Trophoblast cell (in vitro differentiated cells and primary cell): Measurements from ENCODE around the gene ABCB6.

Source experiments
- DNase-seq, 2 donors: peaks; one replicate each; pipeline ENCODE4 v3.0.0-alpha.2; 2016
- H2AFZ ChIP-seq: 2 replicates; pipeline ENCODE4 v1.6.1; 2013; ENCODE audit warnings: low read length, moderate library complexity, mild to moderate bottlenecking; ENCODE audit not compliant: insufficient read depth, poor library complexity
- H2AK5ac ChIP-seq: 2 replicates; pipeline ENCODE4 v1.6.1; 2013; ENCODE audit warnings: mild to moderate bottlenecking, low read length
- H2BK120ac ChIP-seq: 2 replicates; pipeline ENCODE4 v1.6.1; 2013; ENCODE audit warnings: low read length, mild to moderate bottlenecking, moderate library complexity; ENCODE audit not compliant: insufficient read depth, poor library complexity
- H2BK12ac ChIP-seq: 2 replicates; pipeline ENCODE4 v1.6.1; 2013; ENCODE audit warnings: mild to moderate bottlenecking, low read length, moderate library complexity
- H2BK5ac ChIP-seq: 2 replicates; pipeline ENCODE4 v1.6.1; 2013; ENCODE audit warnings: low read length, low read depth, moderate library complexity, mild to moderate bottlenecking; ENCODE audit not compliant: poor library complexity
- H3K14ac ChIP-seq: 2 replicates; pipeline ENCODE4 v1.6.1; 2013; ENCODE audit warnings: mild to moderate bottlenecking, low read length
- H3K18ac ChIP-seq: 2 replicates; pipeline ENCODE4 v1.6.1; 2013; ENCODE audit warnings: mild to moderate bottlenecking, low read length
- H3K23ac ChIP-seq: 2 replicates; pipeline ENCODE4 v1.6.1; 2013; ENCODE audit warnings: low read length
- H3K27ac ChIP-seq: 2 replicates; pipeline ENCODE4 v1.5.1; 2013; ENCODE audit warnings: low read depth, mild to moderate bottlenecking, inconsistent platforms, low read length, moderate library complexity
- H3K27me3 ChIP-seq: 2 replicates; pipeline ENCODE4 v1.6.1; 2013; ENCODE audit warnings: inconsistent platforms, mild to moderate bottlenecking, low read length, moderate library complexity; ENCODE audit not compliant: insufficient read depth
- H3K36me3 ChIP-seq, 2 experiments: 1 replicate in 1 of 2; 2 replicates in 1 of 2; pipeline ENCODE4 v1.6.1; 2013; ENCODE audit warnings: low read length in 2 of 2, mild to moderate bottlenecking in 2 of 2, moderate library complexity in 1 of 2; ENCODE audit not compliant: insufficient read depth in 2 of 2, control insufficient read depth in 1 of 2
- H3K4ac ChIP-seq: 2 replicates; pipeline ENCODE4 v1.6.1; 2013; ENCODE audit warnings: low read depth, mild to moderate bottlenecking, low read length, moderate library complexity
- H3K4me1 ChIP-seq, 2 experiments: 1 replicate in 1 of 2; 2 replicates in 1 of 2; pipeline ENCODE4 v1.6.1; 2013; ENCODE audit warnings: low read length in 2 of 2, mild to moderate bottlenecking in 2 of 2, moderate library complexity in 1 of 2; ENCODE audit not compliant: insufficient read depth in 2 of 2, control insufficient read depth in 1 of 2
- H3K4me2 ChIP-seq: 2 replicates; pipeline ENCODE4 v1.6.1; 2013; ENCODE audit warnings: inconsistent platforms, mild to moderate bottlenecking, low read length, moderate library complexity
- H3K4me3 ChIP-seq: 2 replicates; pipeline ENCODE4 v1.5.1; 2013; ENCODE audit warnings: mild to moderate bottlenecking, low read depth, low read length, inconsistent platforms
- H3K79me1 ChIP-seq: one replicate; pipeline ENCODE4 v1.6.1; 2013; ENCODE audit warnings: low read length
- H3K79me2 ChIP-seq: 2 replicates; pipeline ENCODE4 v1.6.1; 2013; ENCODE audit warnings: low read length, mild to moderate bottlenecking; ENCODE audit not compliant: control insufficient read depth, insufficient read depth, poor library complexity
- H3K9ac ChIP-seq: 2 replicates; pipeline ENCODE4 v1.6.1; 2013; ENCODE audit warnings: mild to moderate bottlenecking, low read length
- H3K9me3 ChIP-seq: 2 replicates; pipeline ENCODE4 v1.6.1; 2013; ENCODE audit warnings: low read depth, mild to moderate bottlenecking, control low read depth, inconsistent platforms, low read length; ENCODE audit not compliant: insufficient read depth
- H4K12ac ChIP-seq: 2 replicates; pipeline ENCODE4 v1.6.1; 2013; ENCODE audit warnings: low read depth, mild to moderate bottlenecking, low read length, moderate library complexity
- H4K8ac ChIP-seq: 2 replicates; pipeline ENCODE4 v1.6.1; 2013; ENCODE audit warnings: low read depth, mild to moderate bottlenecking, low read length, moderate library complexity
- H4K91ac ChIP-seq: one replicate; pipeline ENCODE4 v1.6.1; 2013; ENCODE audit warnings: low read depth, mild to moderate bottlenecking, low read length, moderate library complexity
- WGBS: extraction: QIAGEN DNeasy Blood & Tissue Kit; methylation state at CpG from one replicate; pipeline ENCODE4 v1.1.7; 2013; ENCODE audit warnings: missing lambda C conversion rate; ENCODE audit not compliant: insufficient read length, insufficient coverage; ENCODE audit errors: extremely low coverage; 5-methylcytosine and 5-hydroxymethylcytosine counted together

Gene ABCB6

DNA sequence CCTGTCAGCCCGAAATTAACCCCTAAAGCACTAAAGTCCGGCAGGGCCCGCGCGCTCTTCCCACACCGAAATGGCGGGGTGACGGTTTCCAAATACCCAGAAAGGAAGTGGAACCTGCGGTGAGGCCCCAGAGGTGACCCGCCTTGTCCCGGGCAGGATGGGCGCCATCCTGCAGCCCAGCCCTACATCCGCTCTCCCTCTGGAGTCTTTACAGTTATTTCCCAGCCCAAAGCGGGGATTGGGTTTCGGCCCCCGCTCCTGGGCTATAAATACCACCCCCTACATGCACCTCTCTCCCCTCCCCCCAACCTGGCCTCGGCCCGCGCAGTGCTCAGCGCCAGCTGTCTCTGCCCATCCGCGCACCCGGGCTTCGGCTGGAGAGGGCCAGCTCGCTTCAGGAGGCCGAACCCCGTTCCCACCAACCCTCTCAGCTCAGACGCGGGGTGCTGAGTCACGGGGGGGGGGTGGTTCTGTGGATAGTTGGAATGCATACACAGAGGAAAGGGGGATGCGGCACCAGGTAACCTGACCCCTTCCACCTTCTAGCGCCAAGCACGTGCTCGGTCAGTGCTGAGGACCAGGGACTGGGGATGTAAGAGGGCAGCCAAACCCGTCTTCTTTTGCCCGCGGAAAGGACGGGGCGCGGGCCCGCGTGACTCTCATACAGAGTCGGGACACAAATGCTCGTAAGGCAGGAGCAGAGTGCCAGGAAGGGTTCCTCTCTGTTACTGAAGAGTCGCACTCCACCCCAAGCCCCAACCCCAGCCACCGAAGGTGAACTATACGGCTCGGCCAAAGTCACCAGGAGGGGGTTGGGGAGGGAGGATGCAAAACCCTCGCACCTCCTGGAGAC is 34.4 kb upstream of the ABCB6 start, which contains the start of gene TUBA4B:
TUBA4B (plus strand) TSS at position 344 of the 853 bp plus-strand sequence; CDS start at position 509, 165 bp downstream.
- H3K36me3 ChIP-seq = peaks cover under 1 to 4% of the 10 kb centered on the region in 2 experiments
- no peak within 1 kb of the TSS for H4K91ac ChIP-seq
- no peaks in the 10 kb centered on the region for H3K79me1 ChIP-seq
- H3K27me3 ChIP-seq = peaks cover 44% of the 10 kb centered on the region
- peak within 1 kb of the TSS; percentile 44 for H3K23ac ChIP-seq
- peak within 1 kb of the TSS; percentile 6 for H3K4me3 ChIP-seq
- no peak within 1 kb of the TSS for H3K9ac ChIP-seq
- no peak within 1 kb of the TSS for H3K14ac ChIP-seq
- H2BK12ac ChIP-seq = no peak within 1 kb of the TSS
- H3K79me2 ChIP-seq = no peaks in the 10 kb centered on the region
- H2BK5ac ChIP-seq = no peak within 1 kb of the TSS
- H2AFZ ChIP-seq = peak within 1 kb of the TSS; percentile 24
- peak within 1 kb of the TSS; percentile 53 for H3K4me2 ChIP-seq
- no peak within 1 kb of the TSS for H2AK5ac ChIP-seq
- no peak within 1 kb of the TSS for H3K27ac ChIP-seq
- no peak within 1 kb of the TSS for H3K4ac ChIP-seq
- H4K12ac ChIP-seq = no peak within 1 kb of the TSS
- H4K8ac ChIP-seq = no peak within 1 kb of the TSS
- H3K9me3 ChIP-seq = peaks cover 10% of the 10 kb centered on the region
- no peak for DNase-seq
- no CpG with 5 or more reads among the region's 49 CpGs for WGBS
- H3K4me1 ChIP-seq = peaks cover 18 to 26% of the 10 kb centered on the region in 2 experiments
- no peak within 1 kb of the TSS for H3K18ac ChIP-seq
- no peak within 1 kb of the TSS for H2BK120ac ChIP-seq

DNA sequence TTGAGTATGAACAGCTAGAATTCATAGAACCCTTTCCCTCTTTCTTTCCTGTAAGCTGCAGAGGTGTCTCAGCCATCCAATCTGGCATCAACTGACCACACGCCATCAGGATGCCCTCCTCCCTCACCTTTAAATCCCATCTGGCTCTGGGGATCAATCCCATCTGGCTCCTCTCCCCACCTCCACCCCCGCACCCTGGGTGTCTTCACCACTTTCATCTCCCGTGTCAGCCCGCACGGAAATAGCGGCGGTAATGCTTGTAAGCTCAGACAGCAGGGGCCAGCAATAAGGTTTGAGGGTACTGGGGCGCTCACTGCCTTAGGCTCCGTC is 33.8 kb upstream of the ABCB6 start:
- DNase-seq = no peak
- H3K36me3 ChIP-seq = peaks cover 6 to 10% of the 10 kb centered on the region in 2 experiments

GRCh38 chr2:219252084-219252483 is 33.3 kb upstream of the ABCB6 start:
- no peaks in the 10 kb centered on the region for H3K79me1 ChIP-seq
- no peak overlapping the region for H3K18ac ChIP-seq
- no peak overlapping the region for H4K8ac ChIP-seq
- H4K12ac ChIP-seq = no peak overlapping the region
- no peak overlapping the region for H3K4ac ChIP-seq
- no peaks in the 10 kb centered on the region for H3K79me2 ChIP-seq
- peaks cover 10% of the 10 kb centered on the region for H3K9me3 ChIP-seq
- H3K14ac ChIP-seq = no peak overlapping the region
- peaks cover 8 to 13% of the 10 kb centered on the region in 2 experiments for H3K36me3 ChIP-seq
- peaks cover 44% of the 10 kb centered on the region for H3K27me3 ChIP-seq
- WGBS = no CpG with 5 or more reads among the region's 5 CpGs
- no peak overlapping the region for H2BK5ac ChIP-seq
- H3K9ac ChIP-seq = no peak overlapping the region
- no peak overlapping the region for H2BK12ac ChIP-seq
- no peak overlapping the region for H3K27ac ChIP-seq
- H2AK5ac ChIP-seq = no peak overlapping the region
- H2BK120ac ChIP-seq = no peak overlapping the region
- H4K91ac ChIP-seq = no peak overlapping the region
- H3K4me1 ChIP-seq = peaks cover 18 to 26% of the 10 kb centered on the region in 2 experiments
- no peak overlapping the region for H2AFZ ChIP-seq
- no peak for DNase-seq
- H3K23ac ChIP-seq = peak overlapping the region; percentile 44
- H3K4me3 ChIP-seq = no peak overlapping the region
- H3K4me2 ChIP-seq = no peak overlapping the region

More for the DNA sequence above, 33.8 kb upstream of the ABCB6 start:
- no peak overlapping the region for H3K18ac ChIP-seq
- H4K91ac ChIP-seq = no peak overlapping the region
- no peak overlapping the region for H3K4me2 ChIP-seq
- H3K9ac ChIP-seq = no peak overlapping the region
- H2AFZ ChIP-seq = no peak overlapping the region
- no peak overlapping the region for H3K14ac ChIP-seq
- H3K27ac ChIP-seq = no peak overlapping the region
- no peak overlapping the region for H2AK5ac ChIP-seq
- H3K4me3 ChIP-seq = no peak overlapping the region
- no peak overlapping the region for H3K23ac ChIP-seq
- no CpG with 5 or more reads among the region's 9 CpGs for WGBS
- no peak overlapping the region for H2BK5ac ChIP-seq
- no peak overlapping the region for H4K12ac ChIP-seq
- peaks cover 10% of the 10 kb centered on the region for H3K9me3 ChIP-seq
- no peak overlapping the region for H2BK12ac ChIP-seq
- no peaks in the 10 kb centered on the region for H3K79me2 ChIP-seq
- peaks cover 18 to 26% of the 10 kb centered on the region in 2 experiments for H3K4me1 ChIP-seq
- no peak overlapping the region for H3K4ac ChIP-seq
- no peak overlapping the region for H2BK120ac ChIP-seq
- H4K8ac ChIP-seq = no peak overlapping the region
- peaks cover 44% of the 10 kb centered on the region for H3K27me3 ChIP-seq
- H3K79me1 ChIP-seq = no peaks in the 10 kb centered on the region

DNA sequence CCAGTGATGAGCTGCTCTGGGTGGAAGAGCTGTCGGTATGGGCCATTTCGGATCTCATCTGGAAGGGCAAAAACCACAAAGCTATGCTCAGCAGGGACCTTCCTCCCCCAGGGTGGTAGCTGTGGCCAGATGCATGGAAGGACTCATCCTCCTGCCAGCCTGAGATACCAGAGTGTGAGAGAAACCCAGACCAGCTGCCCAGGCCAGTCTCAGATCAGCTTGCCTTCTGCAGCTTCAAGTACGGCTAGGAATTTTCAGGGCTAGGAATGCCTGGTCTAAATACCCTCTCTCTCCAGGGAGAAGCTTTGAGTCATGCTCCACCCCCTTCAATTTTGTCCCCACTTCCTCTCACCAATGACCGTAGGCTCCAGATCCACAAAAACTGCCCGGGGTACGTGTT is 32.9 kb upstream of the ABCB6 start:
- peaks cover 8 to 13% of the 10 kb centered on the region in 2 experiments for H3K36me3 ChIP-seq
- H3K4me1 ChIP-seq = peaks cover 18 to 26% of the 10 kb centered on the region in 2 experiments
- no peak for DNase-seq
- no peak overlapping the region for H3K4ac ChIP-seq
- H3K9me3 ChIP-seq = peaks cover 10% of the 10 kb centered on the region
- H2BK5ac ChIP-seq = no peak overlapping the region
- H3K23ac ChIP-seq = no peak overlapping the region
- no peaks in the 10 kb centered on the region for H3K79me2 ChIP-seq
- H2BK12ac ChIP-seq = no peak overlapping the region
- H4K8ac ChIP-seq = no peak overlapping the region
- H2AFZ ChIP-seq = no peak overlapping the region
- no peak overlapping the region for H3K4me3 ChIP-seq
- peaks cover 44% of the 10 kb centered on the region for H3K27me3 ChIP-seq
- H3K14ac ChIP-seq = no peak overlapping the region
- H3K79me1 ChIP-seq = no peaks in the 10 kb centered on the region
- no peak overlapping the region for H4K12ac ChIP-seq
- no peak overlapping the region for H4K91ac ChIP-seq
- H3K9ac ChIP-seq = no peak overlapping the region
- H2BK120ac ChIP-seq = no peak overlapping the region
- no peak overlapping the region for H3K27ac ChIP-seq
- H3K18ac ChIP-seq = no peak overlapping the region
- WGBS = no CpG with 5 or more reads among the region's 6 CpGs
- H2AK5ac ChIP-seq = no peak overlapping the region
- H3K4me2 ChIP-seq = no peak overlapping the region
